Thymus (tissue), 11 donors: ENCODE data around the gene CAPSL. TPM values are rescaled to one million over a fixed set of nuclear protein-coding genes. Genes with fewer than 3 reads are reported as not detected.

ENCODE experiments used
- DNase-seq, 9 donors: peaks; one replicate each; pipeline ENCODE4 v3.0.0-alpha.2; 2013; ENCODE audit warnings: low spot score in 9 of 9, low read depth in 6 of 9, missing footprints in 1 of 9
- H3K27ac ChIP-seq, 2 donors: one replicate each; pipeline ENCODE4 v1.5.1; 2013; ENCODE audit warnings: control low read depth in 1 of 2, low read depth in 1 of 2, low read length in 1 of 2, mild to moderate bottlenecking in 1 of 2, moderate library complexity in 1 of 2
- H3K27me3 ChIP-seq, 2 donors: one replicate each; pipeline ENCODE4 v1.5.1; 2013; ENCODE audit warnings: low read length in 1 of 2; ENCODE audit not compliant: control insufficient read depth in 2 of 2, insufficient read depth in 1 of 2
- H3K36me3 ChIP-seq, 2 donors: one replicate each; pipeline ENCODE4 v1.5.1; 2013; ENCODE audit warnings: low read length in 1 of 2, mild to moderate bottlenecking in 1 of 2, moderate library complexity in 1 of 2; ENCODE audit not compliant: control insufficient read depth in 2 of 2, insufficient read depth in 2 of 2
- H3K4me1 ChIP-seq, 2 donors: one replicate each; pipeline ENCODE4 v1.5.1; 2013; ENCODE audit warnings: low read length in 2 of 2; ENCODE audit not compliant: control insufficient read depth in 2 of 2, insufficient read depth in 2 of 2
- H3K4me3 ChIP-seq, 2 donors: one replicate each; pipeline ENCODE4 v1.5.1; 2013; ENCODE audit warnings: low read length in 2 of 2, control low read depth in 1 of 2, mild to moderate bottlenecking in 1 of 2
- H3K9me3 ChIP-seq, 2 donors: one replicate each; pipeline ENCODE4 v1.5.1; 2013; ENCODE audit warnings: low read length in 1 of 2, mild to moderate bottlenecking in 1 of 2; ENCODE audit not compliant: control insufficient read depth in 2 of 2, insufficient read depth in 1 of 2
- WGBS: extraction: QIAGEN DNeasy Blood & Tissue Kit; methylation state at CpG from one replicate; pipeline ENCODE4 v1.1.7; 2013; 5-methylcytosine and 5-hydroxymethylcytosine counted together
- polyA plus RNA-seq: library from polyadenylated mRNA; stranded (reverse); fragments of 200-250 nt; gene quantifications from one replicate; pipeline ENCODE4 v1.2.3, GENCODE V29; 2013
- total RNA-seq: library from RNA; stranded (reverse); fragments of 120-200 nt; gene quantifications from one replicate; pipeline ENCODE4 v1.2.4, GENCODE V29; 2013
- donor health status: healthy.

Gene CAPSL
- total and polyA plus RNA-seq, 2 donors, result 2.6 to 4.0 TPM

GRCh38 chr5:35884773-35885172 lies 53.6 kb downstream of the CAPSL start:
- Histone ChIP-seq H3K9me3 (no peaks in the 10 kb centered on the region), H3K36me3 (peaks cover 0 to 12% of the 10 kb centered on the region in 2 donors), H3K4me1 (peaks cover 30 to 51% of the 10 kb centered on the region in 2 donors), H3K4me3 (no peak overlapping the region), H3K27me3 (no peaks in the 10 kb centered on the region), H3K27ac (peak overlapping the region; percentile 55 to 92)
- no peak for DNase-seq

- DNase-seq, result peak in 7 of 9 donors; percentile 50 to 90 (median 78)
- H3K9me3 ChIP-seq, result no peaks in the 10 kb centered on the region
- H3K4me3 ChIP-seq, result no peak overlapping the region
- H3K4me1 ChIP-seq, result peaks cover 35 to 53% of the 10 kb centered on the region in 2 donors
- H3K36me3 ChIP-seq, result peaks cover 5 to 17% of the 10 kb centered on the region in 2 donors
- H3K27ac ChIP-seq, result peak overlapping the region; percentile 36 to 92
- H3K27me3 ChIP-seq, result no peaks in the 10 kb centered on the region
- 3% methylated on average over 1 of the region's 1 CpG for WGBS
These were observed 54.1 kb downstream of the CAPSL start for GRCh38 chr5:35884191-35884769.

GRCh38 chr5:35881758-35882157 lies 56.7 kb downstream of the CAPSL start:
- H3K4me1 ChIP-seq, result peaks cover 51 to 66% of the 10 kb centered on the region in 2 donors
- H3K27me3 ChIP-seq, result no peaks in the 10 kb centered on the region
- H3K27ac ChIP-seq, result peak overlapping the region; percentile 1 to 43
- no peak overlapping the region for H3K4me3 ChIP-seq
- H3K36me3 ChIP-seq, result peaks cover 17 to 39% of the 10 kb centered on the region in 2 donors
- 79% methylated on average over 2 of the region's 2 CpGs for WGBS
- peak in 1 of 9 donors; percentile 27 for DNase-seq
- H3K9me3 ChIP-seq, result no peaks in the 10 kb centered on the region

GRCh38 chr5:35880156-35880555 lies 58.3 kb downstream of the CAPSL start:
- H3K4me3 ChIP-seq, result no peak overlapping the region
- H3K36me3 ChIP-seq, result peaks cover 33 to 55% of the 10 kb centered on the region in 2 donors
- no peaks in the 10 kb centered on the region for H3K27me3 ChIP-seq
- DNase-seq, result peak in 1 of 9 donors; percentile 31
- peaks cover 56 to 74% of the 10 kb centered on the region in 2 donors for H3K4me1 ChIP-seq
- H3K9me3 ChIP-seq, result no peaks in the 10 kb centered on the region
- peak overlapping the region in 1 of 2 donors; percentile 66 for H3K27ac ChIP-seq
- 84% methylated on average over 1 of the region's 1 CpG for WGBS

GRCh38 chr5:35879649-35880048 lies 58.8 kb downstream of the CAPSL start:
- peaks cover 59 to 74% of the 10 kb centered on the region in 2 donors for H3K4me1 ChIP-seq
- H3K9me3 ChIP-seq, result no peaks in the 10 kb centered on the region
- H3K27ac ChIP-seq, result peak overlapping the region; percentile 10 to 66
- H3K4me3 ChIP-seq, result no peak overlapping the region
- no peaks in the 10 kb centered on the region for H3K27me3 ChIP-seq
- peaks cover 38 to 60% of the 10 kb centered on the region in 2 donors for H3K36me3 ChIP-seq
- peak in 1 of 9 donors; percentile 45 for DNase-seq

GRCh38 chr5:35879096-35879495 lies 59.3 kb downstream of the CAPSL start:
- WGBS, result 49% methylated on average over 2 of the region's 2 CpGs
- peak overlapping the region; percentile 66 to 71 for H3K27ac ChIP-seq
- no peaks in the 10 kb centered on the region for H3K27me3 ChIP-seq
- H3K4me1 ChIP-seq, result peaks cover 60 to 70% of the 10 kb centered on the region in 2 donors
- H3K4me3 ChIP-seq, result no peak overlapping the region
- peak in 1 of 9 donors; percentile 56 for DNase-seq
- peaks cover 44 to 66% of the 10 kb centered on the region in 2 donors for H3K36me3 ChIP-seq
- no peaks in the 10 kb centered on the region for H3K9me3 ChIP-seq

- no peak for DNase-seq
- Histone ChIP-seq H3K4me1 (peaks cover 60% of the 10 kb centered on the region in 2 donors), H3K27ac (no peak overlapping the region), H3K4me3 (no peak overlapping the region), H3K36me3 (peaks cover 54 to 76% of the 10 kb centered on the region in 2 donors), H3K9me3 (no peaks in the 10 kb centered on the region), H3K27me3 (no peaks in the 10 kb centered on the region)
These were observed 60.3 kb downstream of the CAPSL start for GRCh38 chr5:35878079-35878478.

- 95% methylated on average over 2 of the region's 2 CpGs for WGBS
- Histone ChIP-seq H3K27ac (peak overlapping the region in 1 of 2 donors; percentile 33), H3K4me3 (no peak overlapping the region), H3K4me1 (peaks cover 56 to 57% of the 10 kb centered on the region in 2 donors), H3K36me3 (peaks cover 55 to 78% of the 10 kb centered on the region in 2 donors), H3K9me3 (no peaks in the 10 kb centered on the region), H3K27me3 (no peaks in the 10 kb centered on the region)
- peak in 1 of 9 donors; percentile 43 for DNase-seq
These were observed 60.8 kb downstream of the CAPSL start for GRCh38 chr5:35877655-35878054.

- no peaks in the 10 kb centered on the region for H3K27me3 ChIP-seq
- 81% methylated on average over 3 of the region's 3 CpGs for WGBS
- H3K4me1 ChIP-seq, result peaks cover 49 to 55% of the 10 kb centered on the region in 2 donors
- H3K4me3 ChIP-seq, result no peak overlapping the region
- DNase-seq, result peak in 1 of 9 donors; percentile 16
- H3K27ac ChIP-seq, result peak overlapping the region; percentile 6 to 13
- H3K36me3 ChIP-seq, result peaks cover 55 to 82% of the 10 kb centered on the region in 2 donors
- H3K9me3 ChIP-seq, result no peaks in the 10 kb centered on the region
These were observed 61.5 kb downstream of the CAPSL start for GRCh38 chr5:35876922-35877321.
